GM18861 (cell line): ENCODE measurements around the gene KCNQ1.

ENCODE experiments used
- ATAC-seq: cut with Tn5 transposase; IDR thresholded peaks from one replicate; pipeline ENCODE4 v1.9.1; 2021; ENCODE audit not compliant: unreplicated experiment

KCNQ1 gene

DNA sequence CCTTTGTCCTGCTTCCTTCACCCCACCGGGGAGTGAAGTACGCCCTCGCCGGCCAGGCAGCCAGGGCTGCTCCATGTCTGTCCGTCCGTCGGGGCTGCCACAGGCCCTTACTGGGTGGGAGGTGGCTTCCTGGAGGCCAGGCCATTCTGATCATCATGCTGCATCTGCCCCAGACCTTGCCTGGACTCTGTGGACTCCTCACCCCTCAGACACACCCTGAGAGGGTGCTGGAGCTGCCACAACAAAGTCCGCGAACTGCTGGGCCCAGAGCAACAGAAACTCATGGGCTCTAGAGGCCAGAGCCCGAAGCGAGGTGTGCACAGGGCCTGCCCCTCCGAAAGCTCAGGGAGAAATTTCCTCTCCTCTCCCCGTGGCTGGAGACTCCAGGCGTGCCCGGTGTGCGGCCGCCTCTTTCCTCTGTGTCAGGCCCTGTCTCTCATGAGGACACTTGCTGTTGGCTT is 130.8 kb downstream of the KCNQ1 start:
- no peak for ATAC-seq

DNA sequence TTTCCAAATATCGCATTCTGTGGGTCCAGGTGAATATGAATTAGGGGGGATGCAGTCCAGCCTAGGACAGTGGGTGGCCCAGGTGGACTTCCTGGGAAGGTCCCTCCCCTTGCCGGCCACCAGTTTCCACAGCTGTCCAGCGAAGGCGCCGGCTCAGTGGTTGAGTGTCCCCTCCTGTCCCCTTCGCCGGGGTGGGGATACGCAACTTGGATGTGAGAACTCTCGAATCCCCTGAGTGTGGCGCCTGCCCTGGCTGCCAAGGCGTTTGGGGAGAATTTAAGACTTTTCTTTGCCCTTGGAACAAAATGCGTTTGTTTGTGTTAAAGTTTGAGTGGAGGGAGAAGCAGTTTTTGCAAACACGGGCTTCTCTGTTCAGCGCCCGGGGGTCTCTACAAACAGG is 131.3 kb downstream of the KCNQ1 start:
- ATAC-seq: no peak

DNA sequence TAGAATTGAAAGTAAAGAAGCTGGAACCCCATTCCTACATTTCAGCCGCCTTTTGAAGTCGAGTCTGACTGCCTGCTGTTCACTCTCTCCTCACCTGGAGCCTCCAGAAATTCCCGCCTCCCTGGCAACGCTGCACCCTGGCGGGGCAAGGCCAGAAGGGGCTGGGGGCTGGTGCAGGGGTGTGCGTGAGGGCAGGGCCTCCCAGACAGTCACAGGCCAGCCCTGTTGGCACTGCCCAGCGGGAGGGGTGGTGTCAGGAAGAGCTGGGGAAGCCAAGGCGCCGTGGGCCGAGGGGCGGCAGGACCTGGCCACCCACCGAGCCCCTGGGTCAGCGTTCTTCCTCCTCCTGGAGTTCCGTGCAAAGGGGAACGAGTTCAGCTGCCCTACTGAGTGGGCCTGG is 131.7 kb downstream of the KCNQ1 start:
- ATAC-seq: no peak

DNA sequence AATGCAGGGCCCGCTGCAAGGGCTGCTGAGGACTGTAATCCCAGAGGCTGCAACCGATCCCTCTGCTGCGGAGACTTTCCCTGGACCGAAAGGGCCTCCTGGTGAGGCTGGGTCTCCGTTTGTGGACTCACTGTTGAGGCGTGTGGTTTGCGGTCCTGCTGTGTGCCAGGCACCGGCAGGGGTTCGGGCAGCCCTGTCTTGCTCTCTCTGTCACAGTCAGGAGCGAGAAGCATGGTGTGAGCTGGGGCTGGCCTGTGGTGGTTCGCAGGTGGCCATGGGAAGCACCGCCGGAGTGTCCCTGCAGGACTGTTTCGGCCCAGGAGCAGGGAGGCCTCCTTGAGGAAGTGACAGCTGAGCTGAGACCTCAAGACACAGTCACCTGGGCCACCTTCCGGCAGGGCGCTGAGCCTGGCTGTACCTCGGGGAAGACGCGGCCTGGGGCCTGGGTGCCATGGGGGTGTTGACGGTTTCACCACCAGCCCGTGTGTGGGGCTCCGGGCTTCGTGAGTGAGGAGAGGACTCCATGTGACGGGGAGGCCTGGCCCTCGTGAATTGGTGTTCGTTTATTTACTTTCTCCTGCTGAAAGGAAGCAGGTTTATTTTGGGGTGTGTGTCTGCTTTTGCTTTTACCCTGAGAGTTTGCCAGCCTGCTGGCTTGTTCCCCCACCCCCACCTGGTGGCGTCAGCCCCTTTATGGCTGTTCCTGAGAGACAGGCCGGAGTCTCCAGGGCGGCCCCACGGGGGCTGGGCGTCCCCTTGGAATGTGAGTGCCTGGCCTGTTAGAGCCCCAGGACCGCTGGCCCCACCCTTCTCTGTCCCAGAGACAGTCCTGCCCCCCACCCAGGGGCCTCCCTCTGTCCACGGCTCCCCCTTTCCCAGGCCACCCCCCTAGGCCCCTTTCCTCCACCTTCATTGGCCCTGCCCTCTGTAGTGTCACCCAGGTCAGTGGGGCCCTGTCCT is 132.5 kb downstream of the KCNQ1 start:
- ATAC-seq: no peak

DNA sequence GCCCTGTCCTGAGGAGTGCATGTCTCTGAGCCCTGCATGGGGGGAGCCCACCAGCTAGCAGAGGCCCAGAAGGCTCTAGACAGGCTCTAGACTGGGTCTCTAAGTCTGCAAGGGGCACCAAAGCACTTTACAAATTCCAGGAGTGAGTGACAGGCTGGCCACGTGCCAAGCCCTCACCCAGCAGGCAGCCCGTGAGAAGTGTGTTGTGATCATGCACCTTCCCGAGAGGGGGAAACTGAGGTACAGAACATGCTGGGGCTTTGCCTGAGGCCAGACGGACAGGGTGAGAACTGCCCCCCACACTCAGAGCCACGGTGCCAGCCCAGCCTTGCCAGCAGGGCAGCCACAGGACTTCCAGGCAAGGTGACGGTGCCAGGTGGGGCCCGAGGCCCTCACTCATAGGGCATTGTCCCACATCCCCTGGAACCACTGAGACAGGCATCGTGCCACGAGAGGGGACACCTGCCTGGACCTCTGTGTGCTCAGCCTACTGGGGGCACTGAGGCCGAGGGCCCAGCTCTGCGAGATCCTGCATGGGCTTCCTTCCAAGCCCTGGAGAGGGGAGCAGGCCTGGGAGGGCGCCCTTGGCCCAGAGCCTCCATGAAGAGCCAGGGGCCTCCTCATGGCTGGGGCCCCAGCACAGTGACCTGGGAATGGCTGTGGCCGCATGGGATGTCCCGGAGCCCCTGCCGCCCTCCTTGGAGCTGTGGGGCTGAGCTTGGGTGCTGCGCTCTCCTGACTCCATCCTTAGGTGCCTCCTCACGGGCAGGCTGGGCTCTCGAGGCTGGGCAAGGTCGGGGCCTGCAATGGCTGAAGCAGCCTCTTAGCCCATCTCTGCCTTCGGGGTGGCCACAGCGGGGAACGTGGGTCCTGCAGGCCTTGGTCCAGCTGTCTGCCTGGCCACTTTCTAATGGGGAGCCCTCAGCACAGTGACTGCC is 133.5 kb downstream of the KCNQ1 start:
- ATAC-seq: no peak

- ATAC-seq: no peak
Observed at GRCh38 chr11:2578929-2579270, 134.1 kb downstream of the KCNQ1 start.

DNA sequence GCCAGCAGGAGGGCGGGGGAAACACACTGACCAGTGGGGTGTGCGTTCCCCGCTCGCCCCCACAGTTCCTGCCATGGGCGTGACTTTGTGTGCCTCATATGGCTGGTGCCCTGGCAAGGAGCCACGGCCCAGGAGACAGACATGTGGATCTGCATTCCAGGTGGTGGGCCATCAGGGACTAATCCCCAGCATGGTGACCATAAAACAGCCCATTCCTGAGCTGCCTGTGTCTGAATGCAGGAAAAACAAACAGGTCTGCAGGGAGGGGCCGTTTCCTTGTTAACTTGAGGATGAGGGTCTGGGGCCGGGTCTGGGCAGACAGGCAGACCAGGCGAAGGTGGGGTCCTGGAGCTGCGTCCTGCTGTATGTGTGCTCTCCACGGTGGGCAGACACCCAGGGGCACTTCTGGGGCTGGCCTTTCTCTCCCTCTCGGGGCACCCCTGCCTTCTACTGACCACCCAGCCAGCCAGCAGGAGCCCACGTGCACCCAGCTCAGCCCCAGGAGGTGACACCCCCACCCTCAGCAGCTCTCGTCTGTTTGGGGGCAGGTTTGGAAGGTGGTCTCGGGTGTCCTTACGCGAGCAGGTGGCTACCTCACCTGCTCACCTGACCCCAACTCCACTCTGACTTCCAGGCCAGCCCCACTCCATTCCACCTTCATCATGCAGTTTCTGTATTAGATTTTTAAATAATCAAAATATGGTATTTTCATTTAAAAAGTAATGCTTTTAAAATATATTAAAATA is 134.7 kb downstream of the KCNQ1 start:
- ATAC-seq: no peak

GRCh38 chr11:2580061-2580421 is 135.2 kb downstream of the KCNQ1 start:
- ATAC-seq: no peak

DNA sequence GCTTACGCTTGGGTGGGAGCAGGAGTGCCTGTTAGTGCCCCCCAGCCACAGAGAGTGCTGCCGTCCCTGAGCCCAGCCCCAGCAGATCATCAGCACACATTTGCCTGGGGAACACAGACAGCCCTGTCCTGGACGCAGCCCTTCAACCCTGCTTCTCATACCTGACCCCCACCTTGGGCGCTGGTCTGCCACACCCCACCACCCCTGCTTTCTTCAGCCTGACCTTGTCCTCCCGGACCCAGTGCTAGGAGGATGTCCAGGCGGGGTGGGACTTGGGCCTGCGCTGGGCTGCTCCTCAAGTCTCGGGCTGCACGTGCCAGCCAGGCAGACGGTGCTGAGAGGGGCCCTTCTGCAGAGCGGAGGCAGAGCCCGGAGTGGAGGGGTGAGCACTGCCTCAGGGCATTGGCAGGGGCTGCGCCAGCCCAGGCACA is 135.8 kb downstream of the KCNQ1 start:
- ATAC-seq: no peak

GRCh38 chr11:2581151-2581930 is 136.5 kb downstream of the KCNQ1 start:
- no peak for ATAC-seq

- no peak for ATAC-seq
Observed at GRCh38 chr11:2581931-2582350, 137.1 kb downstream of the KCNQ1 start.

- no peak for ATAC-seq
Observed at GRCh38 chr11:2582351-2582945, 137.6 kb downstream of the KCNQ1 start.

- ATAC-seq: no peak
Observed at GRCh38 chr11:2582946-2583604, 138.3 kb downstream of the KCNQ1 start.

GRCh38 chr11:2583605-2583958 is 138.8 kb downstream of the KCNQ1 start:
- no peak for ATAC-seq

DNA sequence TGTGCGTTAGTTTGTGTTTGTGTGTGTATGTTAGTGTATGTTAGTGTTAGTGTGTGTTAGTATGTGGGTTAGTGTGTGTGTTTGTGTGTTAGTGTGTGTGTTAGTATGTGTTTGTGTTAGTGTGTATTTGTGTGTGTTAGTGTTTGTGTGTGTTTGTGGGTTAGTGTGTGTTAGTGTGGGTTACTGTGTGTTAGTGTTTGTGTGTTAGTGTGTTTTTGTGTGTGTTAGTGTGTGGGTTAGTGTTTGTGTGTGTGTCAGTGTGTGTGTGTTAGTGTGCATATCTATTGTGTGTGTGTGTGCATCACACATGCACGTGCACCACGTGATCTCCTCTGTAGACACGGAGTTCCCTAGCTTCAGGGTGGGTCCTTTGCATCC is 139.6 kb downstream of the KCNQ1 start:
- ATAC-seq: no peak

DNA sequence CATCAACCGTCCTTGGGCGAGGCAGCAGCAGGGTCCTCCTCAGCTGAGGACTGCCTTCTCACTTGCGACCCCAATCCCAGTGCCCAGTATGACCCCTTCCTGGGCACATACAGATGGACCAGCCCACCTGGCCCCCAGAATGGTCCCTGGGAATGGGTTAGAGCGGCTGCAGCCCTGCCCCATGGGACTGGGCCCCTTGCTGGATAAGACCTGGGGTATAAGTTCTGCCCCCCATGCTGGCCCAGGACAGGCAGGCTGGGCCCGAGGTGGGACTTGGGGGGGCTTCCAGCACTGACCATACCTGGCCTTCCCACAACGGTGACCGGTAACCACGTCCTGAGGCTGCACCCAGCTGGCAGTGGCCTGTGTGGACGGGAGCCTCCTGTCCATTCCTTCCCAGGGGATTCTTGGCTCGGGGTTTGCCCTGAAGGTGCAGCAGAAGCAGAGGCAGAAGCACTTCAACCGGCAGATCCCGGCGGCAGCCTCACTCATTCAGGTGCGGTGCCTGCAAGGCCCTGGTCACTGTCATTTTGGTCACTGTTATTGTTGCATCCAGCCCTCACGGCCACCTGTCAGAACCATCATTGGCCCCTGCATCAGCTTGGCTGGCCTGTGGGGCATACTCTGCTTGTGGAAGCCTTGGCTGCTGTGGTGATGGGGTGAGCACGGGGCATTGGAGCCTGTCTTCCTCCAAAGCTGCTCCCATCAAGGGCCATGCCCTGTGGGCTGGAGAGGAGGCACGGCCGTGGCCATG is 140.2 kb downstream of the KCNQ1 start:
- no peak for ATAC-seq

GRCh38 chr11:2585566-2586086 is 140.8 kb downstream of the KCNQ1 start:
- no peak for ATAC-seq

- ATAC-seq: no peak
Observed at GRCh38 chr11:2586087-2586792, 141.4 kb downstream of the KCNQ1 start.
